Measurements from ENCODE around the gene INTS12.

- TF ChIP-seq CTCF (conservative IDR thresholded peaks at IDR 0.05; ENCODE audit: low read length) (no peak), EZH2phosphoT487 (IDR thresholded peaks at IDR 0.05; ENCODE audit: borderline replicate concordance, low read depth, low read length) (no peak)
Measured at GRCh38 chr4:105683038-105683437, 25.5 kb downstream of the INTS12 start.

Data from OCI-LY7 (cell line).